ENCODE measurements around the gene PRIMPOL. TPM values are rescaled to one million over a fixed set of nuclear protein-coding genes. Genes with fewer than 3 reads are reported as not detected.
A peak's percentile ranks its signal among the peaks of the same experiment; 100 is the strongest.
"Not testable (repeated sequence)": the region's sequence is repeated elsewhere in the genome, so short reads cannot be mapped to it uniquely, and the experiment has no call there.

The PRIMPOL gene
- 10 to 100 TPM in 1 of 4 donors, 1 to 10 TPM in 3; 4.8 to 10.1 (median 7.5) TPM for total RNA-seq
- 10 to 100 TPM in 1 of 3 donors, 1 to 10 TPM in 2; 4.2 to 11.1 (median 5.6) TPM for polyA plus RNA-seq
- long read RNA-seq, donor 1, partial matches to known transcripts = 0 of 9 reads
- long read RNA-seq, donor 1, other reads (novel, unspliced or antisense) = 2 of 9 reads
- long read RNA-seq, donor 2, partial matches to known transcripts = 0 of 10 reads
- long read RNA-seq, donor 2, other reads (novel, unspliced or antisense) = 6 of 10 reads

GRCh38 chr4:184649026-184649970 is at the start of gene PRIMPOL, which contains the start of gene CASP3:
Gene PRIMPOL (plus strand): TSS chr4:184649738. CDS start chr4:184657141, 7,403 bp downstream.
Gene CASP3 (minus strand): TSS chr4:184649447. CDS start chr4:184638453, 10,994 bp downstream.
- Histone ChIP-seq H3K36me3 (ENCODE audit: insufficient read depth in 1 of 2, low read depth in 1 of 2) (peaks cover 0 to 26% of the 10 kb centered on the region in 2 donors), H3K4me1 (peaks cover 53% of the 10 kb centered on the region), H3K9me3 (no peaks in the 10 kb centered on the region), H3K27ac (peak within 1 kb of the TSS; percentile 99), H3K27me3 (ENCODE audit: insufficient read depth in 3 of 3, low read length in 2 of 3) (no peaks in the 10 kb centered on the region), H3K4me3 (peak within 1 kb of the TSS; percentile 91)
- WGBS, 3 donors = 1% methylated on average over 64 to 90 of the region's 90 CpGs
- intact Hi-C loops (cut with DNase I) = loop anchor here (5.0 to 10.0 kb wide), 6 partner anchors 83 to 384 kb away; partner anchors contain the start of genes ACSL1 (in 2 of the 2), CENPU (in 1 of the 2) and IRF2 (in 1 of the 2)
- ATAC-seq = peak; percentile 92 to 95 (median 94)
- DNase-seq = peak; percentile 98 to 99
- TF ChIP-seq, protein P1, sequence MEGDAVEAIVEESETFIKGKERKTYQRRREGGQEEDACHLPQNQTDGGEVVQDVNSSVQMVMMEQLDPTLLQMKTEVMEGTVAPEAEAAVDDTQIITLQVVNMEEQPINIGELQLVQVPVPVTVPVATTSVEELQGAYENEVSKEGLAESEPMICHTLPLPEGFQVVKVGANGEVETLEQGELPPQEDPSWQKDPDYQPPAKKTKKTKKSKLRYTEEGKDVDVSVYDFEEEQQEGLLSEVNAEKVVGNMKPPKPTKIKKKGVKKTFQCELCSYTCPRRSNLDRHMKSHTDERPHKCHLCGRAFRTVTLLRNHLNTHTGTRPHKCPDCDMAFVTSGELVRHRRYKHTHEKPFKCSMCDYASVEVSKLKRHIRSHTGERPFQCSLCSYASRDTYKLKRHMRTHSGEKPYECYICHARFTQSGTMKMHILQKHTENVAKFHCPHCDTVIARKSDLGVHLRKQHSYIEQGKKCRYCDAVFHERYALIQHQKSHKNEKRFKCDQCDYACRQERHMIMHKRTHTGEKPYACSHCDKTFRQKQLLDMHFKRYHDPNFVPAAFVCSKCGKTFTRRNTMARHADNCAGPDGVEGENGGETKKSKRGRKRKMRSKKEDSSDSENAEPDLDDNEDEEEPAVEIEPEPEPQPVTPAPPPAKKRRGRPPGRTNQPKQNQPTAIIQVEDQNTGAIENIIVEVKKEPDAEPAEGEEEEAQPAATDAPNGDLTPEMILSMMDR (IDR thresholded peaks at IDR 0.05) = peak; percentile 29

GRCh38 chr4:184600982-184601381 is 48.6 kb upstream of the PRIMPOL start:
- intact Hi-C loops (cut with DNase I); H3K4me3 ChIP-seq; DNase-seq; H3K9me3 ChIP-seq; H3K27ac ChIP-seq; H3K4me1 ChIP-seq; H3K27me3 ChIP-seq (ENCODE audit: insufficient read depth in 3 of 3, low read length in 2 of 3); ATAC-seq; H3K36me3 ChIP-seq (ENCODE audit: insufficient read depth in 1 of 2, low read depth in 1 of 2): not testable (repeated sequence)
- 88 to 93% (median 92%) methylated on average over 8 of the region's 8 CpGs for WGBS, 3 donors

DNA sequence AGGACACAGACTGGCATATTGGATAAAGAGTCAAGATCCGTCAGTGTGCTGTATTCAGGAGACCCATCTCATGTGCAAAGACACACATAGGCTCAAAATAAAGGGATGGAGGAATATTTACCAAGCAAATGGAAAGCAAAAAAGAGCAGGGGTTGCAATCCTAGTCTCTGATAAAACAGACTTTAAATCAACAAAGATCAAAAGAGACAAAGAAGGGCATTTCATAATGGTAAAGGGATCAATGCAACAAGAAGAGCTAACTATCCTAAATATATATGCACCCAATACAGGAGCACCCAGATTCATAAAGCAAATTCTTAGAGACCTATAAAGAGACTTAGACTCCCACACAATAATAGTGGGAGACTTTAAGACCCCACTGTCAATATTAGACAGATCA is 46.7 kb upstream of the PRIMPOL start:
- H3K36me3 ChIP-seq (ENCODE audit: insufficient read depth in 1 of 2, low read depth in 1 of 2); H3K9me3 ChIP-seq; ATAC-seq; H3K4me1 ChIP-seq; H3K27ac ChIP-seq; H3K4me3 ChIP-seq; DNase-seq; H3K27me3 ChIP-seq (ENCODE audit: insufficient read depth in 3 of 3, low read length in 2 of 3); intact Hi-C loops (cut with DNase I): not testable (repeated sequence)
- 0% methylated on average over 1 of the region's 1 CpG for WGBS, 3 donors

- H3K4me1 ChIP-seq; H3K27me3 ChIP-seq (ENCODE audit: insufficient read depth in 3 of 3, low read length in 2 of 3); ATAC-seq; DNase-seq; H3K36me3 ChIP-seq (ENCODE audit: insufficient read depth in 1 of 2, low read depth in 1 of 2); H3K27ac ChIP-seq; H3K9me3 ChIP-seq; H3K4me3 ChIP-seq; intact Hi-C loops (cut with DNase I): not testable (repeated sequence)
- WGBS, 3 donors = 88 to 97% (median 92%) methylated on average over 2 of the region's 2 CpGs
Observed at GRCh38 chr4:184607429-184607828, 42.1 kb upstream of the PRIMPOL start.

- intact Hi-C loops (cut with DNase I) = no loop called here
- no peaks in the 10 kb centered on the region for H3K4me1 ChIP-seq
- H3K27me3 ChIP-seq (ENCODE audit: insufficient read depth in 3 of 3, low read length in 2 of 3) = no peaks in the 10 kb centered on the region
- H3K9me3 ChIP-seq = peaks cover 3% of the 10 kb centered on the region
- ATAC-seq (no peak), DNase-seq (no peak)
- WGBS, 3 donors = 72 to 76% (median 72%) methylated on average over 3 of the region's 3 CpGs
- no peak overlapping the region for H3K27ac ChIP-seq
- TF ChIP-seq, protein P1 (IDR thresholded peaks at IDR 0.05) = no peak
- H3K36me3 ChIP-seq (ENCODE audit: insufficient read depth in 1 of 2, low read depth in 1 of 2) = no peaks in the 10 kb centered on the region
- no peak overlapping the region for H3K4me3 ChIP-seq
Observed at GRCh38 chr4:184612074-184612473, 37.5 kb upstream of the PRIMPOL start.

DNA sequence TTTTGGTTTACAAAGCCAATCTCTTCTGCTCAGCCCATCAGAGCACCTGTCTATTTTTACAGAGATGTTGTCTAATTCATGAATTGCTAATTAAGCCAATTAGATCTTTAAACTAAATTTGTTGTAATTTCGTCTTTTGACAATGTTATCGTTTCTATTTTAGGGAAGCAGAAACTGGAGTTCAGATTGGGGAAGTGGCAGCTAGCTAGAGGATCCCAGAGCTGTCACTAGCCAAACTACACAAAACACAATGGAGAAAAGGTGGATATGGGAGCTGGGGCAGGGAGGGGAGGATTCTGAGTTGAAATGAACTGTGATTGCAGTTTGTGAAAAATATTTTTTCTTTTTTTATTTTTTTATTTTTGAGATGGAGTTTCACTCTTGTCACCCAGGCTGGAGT is 36.1 kb upstream of the PRIMPOL start:
- Histone ChIP-seq H3K27me3 (ENCODE audit: insufficient read depth in 3 of 3, low read length in 2 of 3) (no peaks in the 10 kb centered on the region), H3K36me3 (ENCODE audit: insufficient read depth in 1 of 2, low read depth in 1 of 2) (no peaks in the 10 kb centered on the region), H3K4me3 (no peak overlapping the region), H3K4me1 (no peaks in the 10 kb centered on the region), H3K27ac (no peak overlapping the region), H3K9me3 (peaks cover 3% of the 10 kb centered on the region)
- TF ChIP-seq, protein P1 (IDR thresholded peaks at IDR 0.05) = no peak
- intact Hi-C loops (cut with DNase I) = no loop called here
- WGBS, 3 donors = 88 to 99% (median 97%) methylated on average over 2 of the region's 2 CpGs
- ATAC-seq = no peak
- no peak for DNase-seq

Measured in psoas muscle (tissue), 8 donors.